ENCODE results near the gene LBX1.

LBX1 gene

DNA sequence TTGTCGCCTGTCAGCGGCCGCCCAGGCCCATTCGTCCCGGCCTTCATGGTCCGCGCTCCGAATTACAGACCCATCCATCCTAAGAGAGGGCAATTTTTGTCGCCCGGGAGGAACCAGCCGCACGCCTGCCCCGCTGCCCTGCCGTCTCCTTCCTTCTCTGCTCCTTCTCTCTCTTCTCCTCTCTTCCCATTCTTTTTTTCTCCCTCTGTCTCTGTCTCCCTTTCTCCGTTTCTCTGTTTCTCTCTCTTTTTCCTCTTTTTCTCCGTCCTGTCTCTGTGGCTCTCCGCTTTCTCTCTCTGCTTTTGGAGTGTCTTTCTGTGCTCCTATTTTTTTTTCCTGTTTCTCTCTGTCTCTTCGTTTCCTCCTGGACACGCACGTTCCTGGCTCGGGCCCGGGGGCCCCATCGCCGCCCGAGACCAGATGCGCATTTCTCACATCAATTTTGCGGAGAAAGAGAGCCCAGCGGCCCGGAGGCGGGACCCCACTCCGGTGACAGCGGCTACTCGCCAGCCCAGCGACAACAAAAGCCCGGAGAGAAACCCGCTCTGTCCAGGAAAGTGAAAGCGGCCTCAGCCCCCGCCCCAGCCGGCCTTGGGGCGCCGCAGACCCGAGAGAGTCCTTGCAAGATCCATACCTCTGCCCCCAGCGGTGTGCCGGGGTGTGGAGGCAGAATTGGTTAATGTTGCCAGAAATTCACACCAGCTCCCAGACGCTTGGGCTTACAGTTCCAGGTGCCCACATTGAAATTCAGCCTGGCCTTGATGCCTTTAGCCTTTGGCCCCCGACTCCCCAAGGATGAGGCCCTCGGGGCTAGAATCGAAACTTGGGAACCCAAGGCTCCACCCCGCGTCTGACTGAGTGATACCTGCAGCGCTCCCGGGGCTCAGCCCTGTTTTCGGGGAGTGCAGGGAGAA is 4.1 kb downstream of the LBX1 start:
- no peak for DNase-seq (ENCODE audit: low read depth in 2 of 2)

DNA sequence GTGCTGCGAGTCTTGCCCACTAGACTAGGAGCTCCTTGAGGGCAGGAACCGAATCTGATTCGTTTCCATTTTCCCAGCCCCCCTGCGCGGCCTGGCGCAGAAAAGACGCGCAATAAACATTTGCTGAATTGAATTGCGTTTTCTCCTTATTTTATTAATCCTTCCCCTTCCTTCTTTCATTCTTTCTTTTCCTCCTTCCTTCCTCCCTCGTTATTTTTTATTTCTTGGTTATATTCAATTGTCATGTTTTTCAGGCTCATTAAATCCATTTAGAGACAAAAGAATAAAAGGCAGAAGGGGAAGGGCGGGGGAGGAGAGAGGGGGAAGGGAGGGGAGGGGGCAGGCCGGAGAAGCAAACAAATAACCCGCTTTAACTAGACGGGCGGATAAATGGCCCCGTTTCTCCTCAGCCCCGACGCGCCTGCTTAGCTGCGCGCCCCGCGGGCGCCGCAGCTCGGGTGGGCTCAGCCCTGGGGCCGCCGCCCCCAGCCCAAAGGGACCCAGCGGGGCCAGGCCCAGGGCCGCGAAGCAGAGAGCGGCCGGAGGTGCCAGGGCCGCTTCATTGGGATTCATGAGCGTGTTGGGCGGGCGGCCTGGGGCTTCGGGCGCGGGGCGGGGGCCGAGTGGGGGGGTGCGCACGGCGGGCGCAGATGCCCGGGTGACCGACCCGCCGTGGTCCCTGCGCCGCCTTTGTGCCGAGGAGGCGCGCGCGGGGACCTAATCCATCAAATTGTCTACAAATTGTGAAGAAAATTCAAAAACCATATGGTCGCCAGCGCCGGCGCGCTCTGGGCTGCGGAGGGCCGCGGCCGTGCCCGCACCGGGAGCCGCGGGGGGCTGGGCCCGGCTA is 5.0 kb downstream of the LBX1 start:
- DNase-seq (ENCODE audit: low read depth in 2 of 2) = no peak

DNA sequence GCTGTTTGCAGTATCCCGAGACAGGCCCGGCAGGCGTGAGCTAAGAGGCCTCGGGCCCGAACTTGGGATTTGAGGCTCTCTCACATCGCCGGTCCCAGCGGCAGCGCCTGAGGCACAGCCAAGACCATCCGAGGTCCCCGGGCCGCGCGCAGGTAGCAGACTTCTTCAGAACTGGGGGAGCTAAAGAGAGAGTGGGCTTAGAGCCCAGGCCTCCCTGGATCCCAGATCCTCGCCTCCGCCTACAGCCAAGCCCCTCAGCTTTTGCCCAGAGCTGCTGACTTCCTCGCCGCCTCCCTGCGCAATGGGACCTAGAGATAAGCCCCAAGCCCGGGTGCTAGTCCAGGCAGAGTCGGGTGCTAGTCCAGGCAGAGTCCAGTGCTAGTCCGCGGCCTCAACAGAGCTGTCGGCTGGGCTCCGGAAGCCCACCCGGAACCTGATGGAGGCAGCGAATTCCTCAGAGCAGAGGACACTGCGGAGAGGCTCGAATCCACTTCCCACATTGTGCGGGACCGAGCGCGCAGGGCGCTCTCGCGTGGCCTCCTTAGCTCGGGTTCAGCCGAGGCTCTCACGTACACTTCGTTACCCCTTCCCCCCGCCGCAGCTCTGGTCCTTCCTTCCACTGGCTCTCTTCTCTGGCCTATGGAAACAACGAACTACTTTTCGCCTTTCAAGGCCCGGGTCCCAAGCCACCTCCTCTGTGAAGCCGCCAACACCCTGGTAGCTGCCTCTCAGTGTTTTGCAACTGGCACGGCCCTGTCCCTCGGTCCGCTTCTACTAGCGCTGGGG is 5.8 kb downstream of the LBX1 start:
- DNase-seq (ENCODE audit: low read depth in 2 of 2) = no peak

DNA sequence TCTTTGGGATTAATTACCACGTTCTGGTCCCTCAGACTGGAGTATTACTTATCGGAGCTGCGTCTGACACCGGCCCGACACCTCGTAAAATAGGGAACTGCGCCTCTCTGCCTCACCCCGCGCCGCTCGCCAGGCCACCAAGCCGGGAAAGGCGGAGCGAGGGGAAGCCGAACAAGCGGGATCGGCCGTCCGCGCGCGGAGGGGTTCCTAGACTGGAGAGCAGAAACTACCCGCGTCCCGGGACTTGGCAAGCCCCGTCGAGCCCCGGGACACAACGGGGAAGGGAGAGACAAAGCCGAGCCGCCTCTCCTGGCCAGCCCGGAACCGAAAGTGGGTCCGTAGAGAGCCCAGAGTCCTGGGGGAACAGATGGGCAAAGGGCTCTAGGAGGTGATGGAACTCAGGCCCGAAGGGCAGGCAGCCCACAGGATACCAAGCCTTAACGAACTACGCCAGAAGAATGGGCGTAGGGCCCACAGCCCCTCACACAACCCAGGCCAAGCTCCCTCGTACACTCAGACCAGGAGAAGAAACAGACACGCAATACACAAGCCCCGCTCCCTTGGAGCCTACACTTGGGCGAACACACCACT is 6.5 kb downstream of the LBX1 start:
- DNase-seq (ENCODE audit: low read depth in 2 of 2) = no peak

DNA sequence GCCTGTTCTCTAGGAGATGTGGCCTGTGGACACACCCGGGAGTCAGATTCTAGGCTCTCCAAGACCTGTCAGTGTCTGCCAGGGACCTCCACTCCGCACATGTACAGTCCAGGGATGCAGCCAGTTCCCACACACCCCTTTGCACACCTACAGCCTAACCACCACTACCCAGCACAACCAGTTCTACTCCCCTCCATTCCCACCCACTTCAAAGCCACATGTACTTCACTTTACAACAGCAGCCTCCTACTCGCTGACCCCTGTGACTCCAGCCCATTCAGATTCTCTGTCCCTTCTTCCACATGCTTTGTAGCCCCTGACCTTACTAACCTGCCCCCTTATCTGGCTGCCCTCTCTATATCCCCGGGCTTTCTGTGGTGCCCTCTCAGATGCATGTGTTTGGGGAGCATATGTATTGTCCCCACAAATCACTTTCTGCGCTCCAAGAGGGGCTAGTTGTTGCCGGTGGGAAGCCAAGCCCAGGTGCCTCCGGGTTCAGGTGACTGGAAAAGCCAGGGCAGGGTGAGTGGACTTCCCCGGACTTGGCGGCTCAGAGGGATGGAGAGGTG is 7.2 kb downstream of the LBX1 start:
- no peak for DNase-seq (ENCODE audit: low read depth in 2 of 2)

DNA sequence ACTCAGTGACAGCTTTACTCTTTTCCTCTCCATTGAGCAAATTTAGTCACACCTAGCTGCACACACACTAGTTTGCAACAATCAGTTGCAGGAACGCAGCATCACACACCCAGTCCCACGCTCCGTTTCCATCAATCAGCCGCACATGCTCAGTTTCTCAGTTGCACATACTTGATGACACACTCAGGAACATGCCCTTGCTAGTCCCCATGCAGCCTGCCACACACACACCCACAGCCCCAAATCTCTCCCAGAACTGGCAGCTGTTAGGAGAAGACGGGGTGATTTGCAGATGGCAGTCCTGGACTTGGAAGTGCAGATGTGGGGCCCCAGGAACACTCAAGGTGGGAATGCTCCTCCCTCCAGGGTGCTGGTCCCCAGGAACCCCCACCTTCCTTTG is 7.7 kb downstream of the LBX1 start:
- DNase-seq (ENCODE audit: low read depth in 2 of 2) = no peak

DNA sequence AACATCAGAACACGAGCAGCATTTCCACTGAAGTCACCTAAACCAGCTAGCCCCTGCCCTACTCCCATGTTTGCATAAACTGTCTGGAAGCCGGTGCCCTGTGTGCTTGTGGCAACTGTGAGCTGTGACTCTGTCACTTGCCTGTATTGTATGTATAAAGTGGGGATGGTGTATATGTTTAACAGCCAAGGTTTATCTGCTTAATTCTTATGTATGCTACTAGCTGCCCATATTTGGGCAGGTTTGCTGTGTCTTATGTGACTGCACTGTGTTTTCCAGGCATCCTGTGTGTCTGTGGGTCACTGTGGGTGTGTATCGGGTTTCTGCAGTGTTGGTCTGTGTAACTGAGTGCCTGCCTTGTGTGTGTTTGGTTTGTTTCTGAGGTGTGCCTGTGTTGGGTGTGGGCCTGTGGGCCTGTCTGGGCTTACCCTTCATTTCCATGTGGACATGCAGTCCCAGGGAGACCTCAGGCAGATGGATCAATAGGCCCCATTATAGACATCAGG is 9.3 kb downstream of the LBX1 start:
- no peak for DNase-seq (ENCODE audit: low read depth in 2 of 2)

DNA sequence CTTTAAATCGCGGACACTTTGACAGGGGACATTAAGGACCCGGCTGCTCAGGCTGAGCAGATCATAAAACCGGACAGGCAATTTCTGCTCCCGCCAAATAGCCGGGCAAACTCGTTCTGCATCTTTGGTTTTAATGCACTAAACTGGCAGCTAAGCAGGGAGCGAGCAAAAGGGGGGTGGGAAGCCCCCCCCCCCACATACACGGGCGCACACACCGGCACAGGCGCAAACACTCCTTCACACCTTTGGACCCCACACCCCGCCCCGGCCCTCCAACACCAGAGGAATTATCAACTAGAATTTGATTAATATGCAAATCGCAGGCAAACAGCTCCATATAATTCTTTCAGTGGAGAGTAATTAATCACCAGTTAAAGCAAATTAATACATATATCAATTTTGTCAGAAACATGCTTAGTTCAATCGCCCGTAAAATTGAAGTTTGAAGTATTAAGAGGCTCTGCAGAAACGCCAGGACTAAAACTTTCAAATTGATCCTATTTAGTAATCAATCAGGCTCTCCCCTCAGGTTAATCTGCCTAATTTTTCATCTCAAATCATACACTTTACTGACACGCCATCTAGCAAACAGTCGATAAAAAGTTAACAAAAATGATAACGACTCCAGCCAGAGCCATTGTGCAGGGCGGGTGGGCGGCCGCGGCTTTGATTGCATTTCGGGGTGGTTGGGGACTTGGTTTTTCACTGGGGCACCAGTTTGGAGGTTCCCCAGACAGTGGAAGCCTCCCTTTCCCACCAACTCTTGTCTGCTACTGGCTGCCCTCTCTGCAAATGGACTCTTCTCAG is 9.9 kb downstream of the LBX1 start:
- DNase-seq (ENCODE audit: low read depth in 2 of 2) = no peak

DNA sequence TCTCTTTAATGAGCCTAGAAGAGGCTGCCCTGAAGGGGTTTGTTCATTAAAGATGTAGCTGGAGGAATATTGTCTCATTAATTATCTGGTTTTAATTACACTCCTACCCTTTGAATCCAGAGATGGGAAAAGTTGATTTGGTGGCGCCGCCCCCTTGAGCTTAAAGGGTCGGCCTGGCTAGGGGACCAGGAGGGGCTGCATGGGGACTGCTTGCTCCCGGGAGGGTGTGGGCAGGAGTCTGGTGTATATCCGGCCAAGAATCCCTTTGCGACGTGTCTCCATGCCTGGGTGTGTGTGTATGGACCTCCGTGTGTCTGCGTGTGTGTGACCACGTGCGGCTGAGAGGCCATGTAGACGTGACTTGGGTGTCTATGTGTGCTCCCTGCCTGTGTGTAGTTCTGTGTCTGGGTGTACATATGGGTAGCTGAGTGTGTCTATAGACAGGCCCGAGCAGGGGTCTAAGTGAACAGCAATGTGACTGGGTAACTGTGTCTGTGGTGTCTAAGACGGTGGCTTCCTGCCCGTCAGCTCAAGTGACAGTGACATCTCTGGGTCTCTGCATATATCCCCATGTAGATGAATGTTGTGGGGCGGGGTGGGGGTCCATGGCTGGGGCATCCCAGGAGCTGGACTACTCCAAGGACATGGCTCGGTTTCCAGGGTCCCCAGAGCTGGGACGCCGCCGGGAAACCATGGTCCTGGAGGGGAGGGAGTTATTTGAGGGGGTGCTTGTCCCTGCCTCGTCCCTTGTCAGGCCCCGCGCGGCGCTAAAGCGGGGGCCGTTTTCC is 10.7 kb downstream of the LBX1 start:
- no peak for DNase-seq (ENCODE audit: low read depth in 2 of 2)

DNA sequence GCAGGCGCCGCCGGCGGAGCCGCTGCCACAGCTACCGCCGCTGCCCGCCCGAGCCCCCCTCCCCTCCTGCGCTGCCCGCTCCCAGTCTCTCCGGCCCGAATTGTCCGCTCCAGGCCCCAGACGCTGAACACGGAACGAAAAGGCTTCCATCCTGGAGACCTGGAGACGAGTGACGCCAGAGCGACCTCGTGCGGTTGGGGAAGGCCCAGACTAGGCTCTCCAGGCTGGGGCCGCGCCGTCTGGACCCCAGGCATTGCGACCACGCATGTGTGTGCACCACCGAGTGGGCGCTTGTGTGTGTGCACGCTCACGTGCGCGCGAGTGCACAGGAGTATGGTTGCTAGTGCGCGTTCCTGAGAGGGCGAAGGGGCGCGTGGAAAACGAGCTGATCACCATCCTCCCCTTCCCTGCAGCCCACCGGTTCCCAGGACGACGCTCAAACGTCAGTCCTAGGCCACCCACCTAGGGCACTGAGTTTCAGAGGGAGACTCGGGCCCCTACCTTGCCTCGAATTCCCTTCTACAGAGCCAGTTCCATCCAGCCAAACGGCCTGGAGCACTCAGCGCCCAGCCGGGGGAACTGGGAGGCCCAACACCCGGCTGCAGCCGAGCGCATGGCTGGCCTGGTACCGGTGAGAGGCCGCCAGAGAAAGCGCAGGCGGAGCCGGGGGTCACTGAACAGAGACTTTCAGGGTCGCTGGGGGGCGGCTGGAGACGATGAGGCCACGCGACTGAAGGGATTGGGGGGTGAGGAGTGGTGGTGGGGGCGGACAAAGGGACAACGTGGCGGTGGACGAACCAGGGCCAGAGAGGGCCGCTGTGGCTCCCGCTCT is 11.6 kb downstream of the LBX1 start:
- no peak for DNase-seq (ENCODE audit: low read depth in 2 of 2)

DNA sequence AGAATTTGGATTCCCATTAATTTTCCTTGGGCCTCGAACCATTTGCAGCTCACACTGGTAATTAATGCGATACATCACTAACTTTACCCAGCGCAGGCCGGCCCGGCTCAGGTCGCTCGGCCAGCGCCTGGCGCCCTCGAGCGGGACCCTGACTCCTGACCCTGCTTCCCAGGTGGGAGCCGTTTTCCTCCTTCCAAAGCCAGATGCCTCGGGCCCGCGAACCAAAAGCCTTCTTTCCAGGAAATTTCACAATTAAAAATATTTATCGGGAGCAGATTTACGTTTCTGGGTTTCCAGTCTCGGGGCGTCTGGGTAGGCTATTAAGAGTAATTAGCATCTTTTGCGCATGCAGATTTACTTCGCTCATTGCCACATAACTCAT is 12.2 kb downstream of the LBX1 start:
- DNase-seq (ENCODE audit: low read depth in 2 of 2) = no peak

DNA sequence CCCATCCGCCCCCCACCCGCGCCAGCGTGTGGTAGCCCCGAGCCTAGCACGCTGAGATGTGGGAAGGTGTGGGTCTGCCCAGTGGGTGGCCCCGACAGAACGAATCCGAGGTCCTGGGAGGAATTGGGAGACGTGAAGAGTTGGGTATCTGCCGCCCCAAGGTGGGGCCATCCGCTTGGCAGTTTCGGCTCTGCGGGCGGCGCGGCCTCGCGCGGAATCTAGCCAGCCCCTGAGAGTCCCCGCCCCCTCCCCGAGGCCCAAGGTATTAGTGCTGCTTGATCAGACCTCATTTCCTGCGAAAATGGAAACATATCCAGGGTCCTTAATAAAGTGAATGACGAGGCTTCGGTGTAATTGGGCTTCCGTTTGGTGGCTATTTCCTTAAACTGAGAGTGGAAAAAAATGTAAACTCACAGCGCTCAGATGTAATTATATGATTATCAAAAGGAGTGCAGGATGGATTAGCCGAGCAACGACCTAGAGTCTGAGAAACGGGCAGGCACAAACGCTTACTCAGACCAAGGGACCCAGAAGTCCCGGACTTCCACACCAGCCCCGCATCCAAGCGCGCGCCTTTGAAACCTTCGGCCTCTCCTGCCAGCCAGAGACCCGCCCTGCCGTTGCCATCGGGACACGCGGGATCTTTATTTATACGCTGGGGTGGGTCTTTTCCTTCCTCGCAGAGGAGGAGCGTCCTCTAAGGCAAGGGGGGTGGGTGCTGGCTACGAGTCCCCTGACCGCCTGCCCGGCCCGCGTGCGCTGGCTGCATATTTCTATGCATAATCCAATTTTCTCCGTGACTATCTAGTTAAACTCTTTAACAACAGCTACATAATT is 12.8 kb downstream of the LBX1 start:
- DNase-seq (ENCODE audit: low read depth in 2 of 2) = no peak

DNA sequence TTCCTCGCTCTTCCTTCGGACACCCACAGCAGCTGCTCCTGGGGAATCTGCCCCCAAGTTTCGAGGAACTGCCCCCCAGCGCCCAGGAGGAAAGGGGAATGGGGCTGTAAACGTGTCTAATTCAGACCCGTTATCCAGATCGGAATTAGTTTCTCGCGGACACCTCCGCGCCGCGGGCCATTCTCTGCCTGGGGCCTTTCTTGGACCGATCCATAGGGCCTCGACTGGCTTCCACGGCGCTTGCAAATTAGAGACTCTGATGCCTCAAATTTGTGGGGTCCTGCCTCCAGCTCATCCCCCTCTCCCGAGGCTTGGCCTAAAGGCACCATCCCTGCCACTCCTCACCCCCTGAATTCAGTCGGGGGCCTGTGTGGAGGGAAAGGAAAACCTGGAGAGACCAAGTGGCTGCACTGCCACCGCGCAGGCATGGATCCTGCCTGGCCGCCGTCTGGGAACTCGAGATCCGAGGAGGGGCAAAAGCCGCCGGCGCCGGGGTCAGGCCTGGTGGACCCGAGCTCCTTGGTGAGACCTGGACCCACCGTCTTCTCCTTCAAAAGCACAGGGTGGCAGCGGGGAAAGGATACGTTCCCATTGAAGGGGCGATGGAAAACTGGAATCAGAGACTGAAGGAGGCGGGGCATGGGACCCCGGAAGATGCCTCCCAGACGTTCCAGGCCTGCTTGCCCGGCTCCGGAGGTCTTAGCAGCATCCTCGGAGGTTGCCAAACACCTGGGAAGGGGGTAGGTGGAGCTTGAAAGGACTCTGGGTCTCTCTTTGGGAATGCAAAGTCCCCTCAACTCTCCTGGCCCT is 13.7 kb downstream of the LBX1 start:
- DNase-seq (ENCODE audit: low read depth in 2 of 2) = no peak

DNA sequence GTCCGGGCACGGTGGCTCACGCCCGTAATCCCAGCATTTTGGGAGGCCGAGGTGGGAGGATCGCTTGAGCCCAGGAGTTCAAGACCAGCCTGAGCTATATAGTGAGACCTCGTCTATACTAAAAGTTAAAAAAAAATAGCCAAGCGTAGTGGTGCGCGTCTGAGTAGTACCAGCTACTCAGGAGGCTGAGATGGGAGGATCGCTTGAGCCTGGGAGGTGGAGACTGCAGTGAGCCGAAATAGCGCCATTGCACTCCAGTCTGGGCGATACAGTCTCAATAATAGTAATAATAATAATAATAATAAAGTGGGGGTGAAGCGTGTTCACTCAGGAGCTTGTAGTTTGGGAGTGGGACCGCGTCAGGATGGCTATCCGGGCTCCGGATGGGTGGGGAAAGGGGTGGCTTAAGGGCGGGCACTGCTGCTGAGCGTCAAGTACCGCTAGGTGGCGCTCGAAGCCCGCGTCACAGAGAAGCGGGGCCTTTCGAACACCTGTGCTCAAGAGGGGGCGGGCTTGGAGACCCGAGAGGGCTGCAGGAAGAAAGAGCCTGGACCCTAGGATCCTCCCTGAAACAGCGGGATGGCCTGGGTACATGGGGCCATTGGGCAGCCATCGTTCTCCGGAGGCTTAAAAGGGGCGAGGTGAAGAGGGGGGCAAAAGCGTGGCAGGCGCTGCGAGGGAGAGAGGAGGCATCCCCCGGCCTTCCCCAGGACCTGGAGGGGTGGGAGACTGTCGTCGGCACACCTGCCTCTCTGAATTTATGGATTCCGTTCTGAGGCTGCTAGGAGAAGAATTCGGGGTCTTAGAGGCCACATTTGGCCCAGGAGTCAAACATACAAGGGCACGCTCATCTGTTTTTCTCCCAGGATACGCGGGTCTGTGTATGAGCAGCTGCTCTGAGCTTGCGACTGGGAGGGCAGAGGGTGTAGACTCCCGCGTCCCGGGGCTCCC is 14.5 kb downstream of the LBX1 start:
- no peak for DNase-seq (ENCODE audit: low read depth in 2 of 2)

DNA sequence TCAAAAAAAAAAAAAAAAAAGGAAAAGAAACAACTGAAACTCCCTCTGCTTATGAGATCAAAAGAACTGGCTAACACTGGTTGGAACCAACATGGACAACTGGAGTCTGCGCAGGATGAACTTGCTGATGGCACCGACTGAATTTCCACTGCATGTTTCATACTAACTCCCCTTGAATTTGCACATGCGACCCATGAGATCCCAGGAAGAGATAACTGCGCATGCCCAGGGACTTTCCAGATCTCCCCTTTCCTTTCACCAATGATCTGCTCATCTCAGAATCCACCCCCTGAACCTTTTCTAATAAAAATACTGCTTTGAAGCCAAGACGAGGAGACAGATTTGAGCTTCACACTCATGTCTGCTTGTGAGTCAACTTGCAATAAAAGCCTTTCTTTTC is 20.7 kb downstream of the LBX1 start:
- no peak for DNase-seq (ENCODE audit: low read depth in 2 of 2)

DNA sequence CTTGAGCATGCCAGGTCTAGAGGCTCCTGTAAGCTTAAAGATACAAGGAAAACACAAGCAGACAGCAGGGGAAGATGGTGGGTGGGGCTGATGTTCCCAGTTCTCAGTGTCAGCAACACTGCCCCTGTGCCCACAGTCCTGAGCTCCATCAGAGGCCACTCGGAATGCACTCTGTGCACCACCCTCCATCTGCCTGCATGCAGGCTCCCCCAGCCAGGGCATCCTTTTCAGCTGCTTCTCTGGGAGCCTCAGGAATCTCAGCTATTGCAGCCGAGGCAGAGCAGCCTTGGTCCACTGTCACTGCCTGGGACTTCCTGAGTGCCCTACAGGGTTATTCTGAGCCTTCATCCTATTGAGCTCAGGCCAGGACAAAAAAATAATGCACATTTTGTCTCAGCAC is 22.2 kb downstream of the LBX1 start:
- DNase-seq (ENCODE audit: low read depth in 2 of 2) = no peak

All from fibroblast of skin of left biceps (primary cell).